Measurements from ENCODE around the gene TMEM132A.

- TF ChIP-seq EP300 (IDR thresholded peaks at IDR 0.05) = no peak
- TF ChIP-seq POLR2AphosphoS5 (IDR thresholded peaks at IDR 0.05) = no peak
- TF ChIP-seq, protein P1, sequence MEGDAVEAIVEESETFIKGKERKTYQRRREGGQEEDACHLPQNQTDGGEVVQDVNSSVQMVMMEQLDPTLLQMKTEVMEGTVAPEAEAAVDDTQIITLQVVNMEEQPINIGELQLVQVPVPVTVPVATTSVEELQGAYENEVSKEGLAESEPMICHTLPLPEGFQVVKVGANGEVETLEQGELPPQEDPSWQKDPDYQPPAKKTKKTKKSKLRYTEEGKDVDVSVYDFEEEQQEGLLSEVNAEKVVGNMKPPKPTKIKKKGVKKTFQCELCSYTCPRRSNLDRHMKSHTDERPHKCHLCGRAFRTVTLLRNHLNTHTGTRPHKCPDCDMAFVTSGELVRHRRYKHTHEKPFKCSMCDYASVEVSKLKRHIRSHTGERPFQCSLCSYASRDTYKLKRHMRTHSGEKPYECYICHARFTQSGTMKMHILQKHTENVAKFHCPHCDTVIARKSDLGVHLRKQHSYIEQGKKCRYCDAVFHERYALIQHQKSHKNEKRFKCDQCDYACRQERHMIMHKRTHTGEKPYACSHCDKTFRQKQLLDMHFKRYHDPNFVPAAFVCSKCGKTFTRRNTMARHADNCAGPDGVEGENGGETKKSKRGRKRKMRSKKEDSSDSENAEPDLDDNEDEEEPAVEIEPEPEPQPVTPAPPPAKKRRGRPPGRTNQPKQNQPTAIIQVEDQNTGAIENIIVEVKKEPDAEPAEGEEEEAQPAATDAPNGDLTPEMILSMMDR (IDR thresholded peaks at IDR 0.05) = no peak
These were observed 17.3 kb downstream of the TMEM132A start for GRCh38 chr11:60941371-60942119.

Measured in suprapubic skin (tissue), 4 donors.